WTC11 (cell line): Measurements from ENCODE around the gene KRTAP4-9. TPM values are rescaled to one million over a fixed set of nuclear protein-coding genes. Genes with fewer than 3 reads are reported as not detected.
"Not testable (repeated sequence)": the region's sequence is repeated elsewhere in the genome, so short reads cannot be mapped to it uniquely, and the experiment has no call there.

ENCODE experiments used
- ATAC-seq: fragments of 200-7000 bp; cut with Tn5 transposase; 2 replicates; pipeline ENCODE4 v1.10.0; 2021; ENCODE audit warnings: mild to moderate bottlenecking, moderate library complexity
- Bru-seq: library from RNA; stranded (reverse); fragments of 400-500 nt; gene quantifications from one replicate; lab custom pipeline; 2021; lab: Mats Ljungman, UMichigan
- CTCF ChIA-PET: fragments of 300-600 bp; sonication (Branson Sonifier 250); formaldehyde crosslinking; loops from one replicate; lab custom pipeline; 2021; ENCODE audit warnings: antibody characterized with exemption; lab: Charles Lee
- POLR2A ChIA-PET: fragments of 350-600 bp; sonication (Branson Sonifier 250); formaldehyde crosslinking; loops from one replicate; lab custom pipeline; 2021; ENCODE audit warnings: antibody characterized with exemption; lab: Charles Lee
- DNase-seq: peaks from one replicate; pipeline ENCODE4 v3.0.0; 2021; ENCODE audit warnings: low spot score
- H3K27ac Mint-ChIP-seq: 2 replicates; pipeline ENCODE4 v1.8.0; 2021; ENCODE audit warnings: mixed read lengths
- H3K27me3 Mint-ChIP-seq: 2 replicates; pipeline ENCODE4 v1.8.0; 2021; ENCODE audit warnings: low read depth, mild to moderate bottlenecking, moderate library complexity, mixed read lengths
- H3K36me3 Mint-ChIP-seq: 2 replicates; pipeline ENCODE4 v1.8.0; 2021; ENCODE audit warnings: mixed read lengths
- H3K4me1 Mint-ChIP-seq: 2 replicates; pipeline ENCODE4 v1.8.0; 2022; ENCODE audit warnings: mixed read lengths
- H3K4me3 Mint-ChIP-seq: 2 replicates; pipeline ENCODE4 v1.8.0; 2021; ENCODE audit warnings: mild to moderate bottlenecking, moderate library complexity, mixed read lengths
- H3K9me3 Mint-ChIP-seq: 2 replicates; pipeline ENCODE4 v1.8.0; 2021; ENCODE audit warnings: mixed read lengths
- AR ChIP-seq: fragments of 250-450 bp; sonication (Bioruptor Pico); IDR thresholded peaks from 2 replicates; pipeline ENCODE4 v1.9.0; 2021; ENCODE audit warnings: mild to moderate bottlenecking
- CBFB ChIP-seq: sonication (generic); formaldehyde crosslinking; IDR thresholded peaks from 2 replicates; pipeline ENCODE4 v1.8.1; 2022; ENCODE audit warnings: mild to moderate bottlenecking, low read depth, missing genetic modification reagents
- CTCF ChIP-seq: fragments of 200-600 bp; IDR thresholded peaks from 2 replicates; pipeline ENCODE4 v1.8.0; 2022; ENCODE audit warnings: antibody characterized with exemption
- FOXP4 ChIP-seq: sonication (generic); formaldehyde crosslinking; IDR thresholded peaks from 2 replicates; pipeline ENCODE4 v1.8.0; 2022; ENCODE audit warnings: mild to moderate bottlenecking, missing genetic modification reagents
- NFE2L1 ChIP-seq: sonication (generic); formaldehyde crosslinking; IDR thresholded peaks from 2 replicates; pipeline ENCODE4 v1.8.1; 2023; ENCODE audit warnings: missing genetic modification reagents
- NFYB ChIP-seq: sonication (generic); formaldehyde crosslinking; conservative IDR thresholded peaks from 2 replicates; pipeline ENCODE4 v1.8.0; 2022; ENCODE audit warnings: low read depth, missing genetic modification reagents
- NR1H2 ChIP-seq: sonication (generic); formaldehyde crosslinking; IDR thresholded peaks from 2 replicates; pipeline ENCODE4 v1.9.0; 2021; ENCODE audit warnings: mild to moderate bottlenecking, moderate library complexity, missing genetic modification reagents
- NR3C1 ChIP-seq: sonication (generic); formaldehyde crosslinking; conservative IDR thresholded peaks from 2 replicates; pipeline ENCODE4 v1.8.1; 2023; ENCODE audit warnings: low read depth, mild to moderate bottlenecking, missing genetic modification reagents
- PRDM15 ChIP-seq: sonication (generic); formaldehyde crosslinking; IDR thresholded peaks from 2 replicates; pipeline ENCODE4 v1.8.0; 2022; ENCODE audit warnings: missing genetic modification reagents
- RELA ChIP-seq: sonication (generic); formaldehyde crosslinking; IDR thresholded peaks from 2 replicates; pipeline ENCODE4 v1.8.1; 2022; ENCODE audit warnings: missing genetic modification reagents, mild to moderate bottlenecking, borderline replicate concordance
- ZMAT4 ChIP-seq: fragments of 250-450 bp; sonication (Bioruptor Pico); IDR thresholded peaks from 2 replicates; pipeline ENCODE4 v1.9.0; 2021; ENCODE audit warnings: mild to moderate bottlenecking
- ZNF263 ChIP-seq: sonication (generic); formaldehyde crosslinking; IDR thresholded peaks from 2 replicates; pipeline ENCODE4 v1.8.1; 2022; ENCODE audit warnings: low read depth, mild to moderate bottlenecking, moderate library complexity, missing genetic modification reagents
- ZNF281 ChIP-seq: sonication (generic); formaldehyde crosslinking; IDR thresholded peaks from 2 replicates; pipeline ENCODE4 v1.8.0; 2023; ENCODE audit warnings: mild to moderate bottlenecking, missing genetic modification reagents
- ZNF423 ChIP-seq: fragments of 250-450 bp; sonication (Bioruptor Pico); IDR thresholded peaks from 2 replicates; pipeline ENCODE4 v2.1.2; 2022; ENCODE audit warnings: mild to moderate bottlenecking, moderate library complexity
- ZNF512 ChIP-seq: sonication (generic); formaldehyde crosslinking; IDR thresholded peaks from 2 replicates; pipeline ENCODE4 v1.8.1; 2022; ENCODE audit warnings: missing genetic modification reagents, borderline replicate concordance
- long read RNA-seq, 3 experiments: library from RNA in 1 of 3; library from capped mRNA in 1 of 3; library from polyadenylated mRNA in 1 of 3; unstranded in 2 of 3; stranded (forward) in 1 of 3; transcript quantifications; one replicate each; pipeline ENCODE4 v2.0.0, GENCODE V29; 2021
- total RNA-seq: library from RNA; stranded (reverse); gene quantifications from 3 replicates; pipeline ENCODE4 v1.2.3, GENCODE V29; 2021

The KRTAP4-9 gene
- total RNA-seq, result not detected in 3 replicates
- not detected for Bru-seq, nascent RNA
- long read RNA-seq, experiment 1, result 0 reads
- long read RNA-seq, experiment 2, result 0 reads
- long read RNA-seq, experiment 3, result 0 reads

- POLR2A ChIA-PET, H3K4me3 Mint-ChIP-seq, DNase-seq, CTCF ChIA-PET, H3K27me3 Mint-ChIP-seq, ATAC-seq: not testable (repeated sequence)
- H3K27ac Mint-ChIP-seq, result peak within 1 kb of the TSS; percentile 55; the same call in 1 of the 2 replicates
- peak; percentile 7; the same call in 1 of the 2 replicates for TF ChIP-seq ZNF423 (CRISPR knock-in tag)
- peaks cover 19% of the 10 kb centered on the region for H3K9me3 Mint-ChIP-seq
- peaks cover 19% of the 10 kb centered on the region for H3K36me3 Mint-ChIP-seq
- H3K4me1 Mint-ChIP-seq, result peaks cover 57% of the 10 kb centered on the region
Measured at GRCh38 chr17:41105347-41105746, at the start of gene KRTAP4-9. Gene KRTAP4-9, plus strand, starts transcription at chr17:41105389. Its CDS starts 0 bp downstream, at chr17:41105389.

- TF ChIP-seq NR3C1, result no peak
- no peak for TF ChIP-seq ZNF423 (CRISPR knock-in tag)
- no peak for TF ChIP-seq RELA (CRISPR knock-in tag)
- no peak for TF ChIP-seq NR1H2
- TF ChIP-seq, all 79 proteins: peak for 0
- no peak for ATAC-seq
- Mint-ChIP-seq H3K36me3 (peaks cover 4% of the 10 kb centered on the region; the same call in 1 of the 2 replicates), H3K9me3 (peaks cover 8% of the 10 kb centered on the region), H3K4me1 (peaks cover 17% of the 10 kb centered on the region), H3K4me3 (no peak overlapping the region), H3K27ac (no peak overlapping the region), H3K27me3 (no peaks in the 10 kb centered on the region)
- no peak for DNase-seq
- ChIA-PET POLR2A (no interaction called here), CTCF (no interaction called here)
Measured at GRCh38 chr17:41057547-41057946, 47.6 kb upstream of the KRTAP4-9 start.

- ChIA-PET POLR2A (no interaction called here), CTCF (interaction anchor here (0.9 to 1.1 kb wide), 2 partner anchors 19 to 607 kb away, joined by 3 to 4 read pairs; no protein-coding TSS in a partner anchor)
- H3K27ac Mint-ChIP-seq, result no peak overlapping the region
- peaks cover 8% of the 10 kb centered on the region for H3K9me3 Mint-ChIP-seq
- no peak overlapping the region for H3K4me3 Mint-ChIP-seq
- H3K4me1 Mint-ChIP-seq, result peaks cover 17% of the 10 kb centered on the region
- peaks cover 4% of the 10 kb centered on the region; the same call in 1 of the 2 replicates for H3K36me3 Mint-ChIP-seq
- DNase-seq (no peak), ATAC-seq (no peak)
- no peaks in the 10 kb centered on the region for H3K27me3 Mint-ChIP-seq
- TF ChIP-seq PRDM15 (CRISPR knock-in tag) (no peak), ZNF512 (CRISPR knock-in tag) (no peak), CBFB (CRISPR knock-in tag) (no peak), CTCF (no peak), NFYB (CRISPR knock-in tag) (no peak), AR (CRISPR knock-in tag) (no peak), NFE2L1 (CRISPR knock-in tag) (no peak), ZMAT4 (CRISPR knock-in tag) (no peak), ZNF281 (no peak), RELA (CRISPR knock-in tag) (no peak), ZNF263 (CRISPR knock-in tag) (no peak), FOXP4 (CRISPR knock-in tag) (no peak)
Measured at GRCh38 chr17:41058741-41059140, 46.4 kb upstream of the KRTAP4-9 start.
